NCI-H1694 treated with DMSO at 0.1 percent for 48 hours (cell line): ENCODE data around the gene VASP.

Experiments used
- DNase-seq: peaks from one replicate; lab custom pipeline; 2025; lab: John Stamatoyannopoulos, UW

The VASP gene

DNA sequence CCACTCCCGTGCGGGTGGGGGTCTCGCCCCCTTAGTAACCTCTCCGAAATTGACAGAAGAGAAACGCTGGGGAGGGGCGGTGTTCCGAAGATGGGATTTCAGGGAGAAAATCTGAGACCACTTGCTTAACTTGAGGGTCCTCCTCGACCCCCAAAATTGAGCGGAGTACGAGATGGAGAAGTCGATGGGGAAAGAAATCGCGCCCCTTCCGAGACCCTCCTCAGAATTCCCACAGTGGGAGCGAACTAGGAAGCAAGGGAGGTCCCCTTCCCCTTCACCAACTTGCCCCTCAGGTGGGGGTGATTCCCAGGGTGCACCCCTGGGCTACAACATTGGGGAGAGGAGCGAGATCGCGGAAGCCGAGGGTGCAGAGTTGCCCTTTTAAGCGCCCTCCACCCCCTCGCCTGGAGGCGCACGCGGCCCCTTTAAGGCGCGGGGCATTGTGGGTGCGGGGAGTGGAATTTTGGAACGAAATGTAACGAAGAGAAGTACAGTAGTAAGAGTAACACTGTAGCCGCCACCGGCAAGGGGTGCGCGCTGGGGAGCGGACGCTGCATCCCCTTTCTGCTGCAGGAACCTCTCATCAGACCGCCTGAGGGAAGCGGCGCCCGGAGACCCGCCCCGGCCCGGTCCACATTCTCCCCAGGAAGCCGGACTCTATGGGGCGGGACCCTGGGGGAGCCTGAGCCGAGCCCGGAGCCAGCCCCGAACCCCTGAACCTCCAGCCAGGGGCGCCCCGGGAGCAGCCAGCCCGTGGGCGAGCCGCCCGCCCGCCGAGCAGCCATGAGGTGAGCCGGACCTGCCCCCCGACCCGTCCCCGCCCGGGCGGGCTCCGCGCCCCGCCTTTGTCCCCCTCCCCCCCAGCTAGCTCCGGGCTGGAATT is at the start of gene VASP:
Gene VASP (plus strand): TSS at position 491 of the 883 bp plus-strand sequence. CDS start 293 bp downstream, at position 784.
- DNase-seq: peak; percentile 73

GRCh38 chr19:45457776-45458175 is 49.5 kb upstream of the VASP start:
- no peak for DNase-seq

DNA sequence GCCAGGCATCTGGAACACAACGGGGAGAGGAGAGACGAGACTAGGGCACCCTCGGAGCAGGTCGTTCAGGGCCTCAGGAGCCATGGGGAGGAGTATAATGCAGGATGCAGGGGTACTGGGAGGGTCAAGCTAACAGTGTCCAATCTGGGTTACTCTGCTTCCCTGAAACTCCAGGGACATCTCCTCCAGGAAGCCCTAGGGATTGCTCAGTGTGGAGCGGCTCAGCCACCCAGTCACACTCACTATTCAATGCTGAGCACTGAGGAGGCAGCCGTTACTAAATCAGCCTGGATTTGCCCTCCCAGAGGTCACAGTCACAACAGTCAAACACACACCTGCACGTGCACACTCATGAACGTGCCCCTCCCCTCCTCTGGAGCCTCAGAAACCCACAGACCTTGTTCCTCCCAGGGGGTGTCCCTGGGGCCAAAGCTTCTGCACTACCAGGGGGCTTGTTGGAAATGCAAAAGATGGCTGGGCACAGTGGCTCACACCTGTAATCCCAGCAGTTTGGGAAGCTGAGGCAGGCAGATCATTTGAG is 46.4 kb upstream of the VASP start:
- DNase-seq: no peak

DNA sequence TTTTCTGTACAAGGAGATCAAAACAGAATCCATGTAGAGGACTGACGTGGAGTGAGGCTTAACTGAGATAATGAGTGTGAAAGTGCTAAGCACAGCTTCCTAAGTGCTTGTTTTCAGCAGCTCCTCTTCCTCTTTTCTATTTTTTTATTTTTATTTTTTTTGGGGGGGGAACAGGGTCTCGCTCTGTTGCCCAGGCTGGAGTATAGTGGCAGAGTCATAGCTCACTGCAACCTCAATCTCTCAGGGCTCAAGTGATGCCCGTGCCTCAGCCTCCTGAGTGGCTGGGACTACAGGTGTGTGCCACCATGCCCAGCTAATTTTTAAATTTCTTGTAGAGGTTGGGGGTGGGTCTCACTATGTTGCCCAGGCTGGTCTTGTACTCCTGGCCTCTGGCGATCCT is 45.1 kb upstream of the VASP start:
- DNase-seq: no peak

GRCh38 chr19:45463241-45463640 is 44.0 kb upstream of the VASP start:
- no peak for DNase-seq

GRCh38 chr19:45464274-45464673 is 43.0 kb upstream of the VASP start:
- no peak for DNase-seq

GRCh38 chr19:45464852-45465441 is 42.3 kb upstream of the VASP start:
- DNase-seq: no peak

GRCh38 chr19:45467115-45467455 is 40.2 kb upstream of the VASP start:
- no peak for DNase-seq

- DNase-seq: peak; percentile 91
These were observed 39.7 kb upstream of the VASP start, which contains the start of gene FOSB for GRCh38 chr19:45467456-45468158. Gene FOSB (plus strand): TSS chr19:45467996. CDS start chr19:45468587, 591 bp downstream.

GRCh38 chr19:45468159-45468651 is 39.1 kb upstream of the VASP start:
- no peak for DNase-seq

DNA sequence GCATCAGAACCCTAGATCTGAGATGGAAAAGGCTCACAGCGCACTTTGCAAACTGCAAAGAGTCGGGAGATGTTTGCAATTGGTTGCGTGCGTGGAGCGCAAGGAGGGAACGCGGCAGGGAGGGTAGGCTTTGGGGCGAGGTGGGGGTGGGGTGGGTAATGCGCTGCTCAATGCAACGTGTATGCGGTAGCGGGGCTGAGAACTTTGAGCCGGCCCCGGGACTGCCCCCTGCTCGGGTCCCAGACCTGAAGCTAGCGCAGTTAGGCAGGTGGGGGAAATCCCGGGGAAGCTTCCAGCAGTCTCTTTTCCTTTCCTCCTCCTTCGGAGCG is 38.5 kb upstream of the VASP start:
- DNase-seq: no peak

GRCh38 chr19:45469132-45469944 is 37.9 kb upstream of the VASP start:
- peak; percentile 89 for DNase-seq

DNA sequence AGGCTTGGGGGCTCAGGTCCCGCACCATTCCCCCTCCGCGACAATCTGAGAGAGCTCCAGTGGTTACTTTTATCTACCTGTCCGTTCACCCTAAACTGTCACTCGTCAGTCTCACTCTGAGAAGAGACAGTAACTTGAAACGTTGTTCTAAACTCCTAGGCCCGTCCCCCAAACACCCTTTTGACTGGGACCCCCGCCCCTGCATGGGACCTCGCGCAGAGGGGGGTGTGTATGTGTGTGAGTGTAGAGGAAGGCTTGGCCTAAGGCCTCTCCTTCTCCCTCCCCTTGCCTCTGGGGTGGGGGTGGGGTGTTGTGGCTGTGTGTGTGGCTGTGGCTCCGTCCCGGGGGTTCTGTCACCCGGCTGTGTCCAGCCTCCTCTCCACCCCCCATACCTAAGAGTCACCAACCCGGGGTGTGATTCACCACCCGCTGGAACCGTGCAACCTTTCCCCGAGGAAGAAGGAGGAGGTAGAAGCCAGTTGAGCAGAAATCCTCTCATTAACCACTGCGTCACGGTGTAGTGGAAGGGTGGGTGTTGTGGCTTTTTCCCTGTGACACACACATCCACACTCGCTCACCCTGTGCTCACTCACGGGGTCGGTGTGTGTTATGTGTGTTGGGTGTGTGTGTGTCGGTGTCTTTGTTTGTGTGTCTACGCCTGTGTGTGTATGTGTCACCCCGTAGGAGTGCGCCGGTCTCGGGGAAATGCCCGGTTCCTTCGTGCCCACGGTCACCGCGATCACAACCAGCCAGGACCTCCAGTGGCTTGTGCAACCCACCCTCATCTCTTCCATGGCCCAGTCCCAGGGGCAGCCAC is 37.1 kb upstream of the VASP start:
- DNase-seq: no peak

GRCh38 chr19:45470762-45471081 is 36.6 kb upstream of the VASP start:
- DNase-seq: no peak

- no peak for DNase-seq
These were observed 36.0 kb upstream of the VASP start for GRCh38 chr19:45471111-45471930.

- no peak for DNase-seq
These were observed 35.2 kb upstream of the VASP start for GRCh38 chr19:45471931-45472562.

DNA sequence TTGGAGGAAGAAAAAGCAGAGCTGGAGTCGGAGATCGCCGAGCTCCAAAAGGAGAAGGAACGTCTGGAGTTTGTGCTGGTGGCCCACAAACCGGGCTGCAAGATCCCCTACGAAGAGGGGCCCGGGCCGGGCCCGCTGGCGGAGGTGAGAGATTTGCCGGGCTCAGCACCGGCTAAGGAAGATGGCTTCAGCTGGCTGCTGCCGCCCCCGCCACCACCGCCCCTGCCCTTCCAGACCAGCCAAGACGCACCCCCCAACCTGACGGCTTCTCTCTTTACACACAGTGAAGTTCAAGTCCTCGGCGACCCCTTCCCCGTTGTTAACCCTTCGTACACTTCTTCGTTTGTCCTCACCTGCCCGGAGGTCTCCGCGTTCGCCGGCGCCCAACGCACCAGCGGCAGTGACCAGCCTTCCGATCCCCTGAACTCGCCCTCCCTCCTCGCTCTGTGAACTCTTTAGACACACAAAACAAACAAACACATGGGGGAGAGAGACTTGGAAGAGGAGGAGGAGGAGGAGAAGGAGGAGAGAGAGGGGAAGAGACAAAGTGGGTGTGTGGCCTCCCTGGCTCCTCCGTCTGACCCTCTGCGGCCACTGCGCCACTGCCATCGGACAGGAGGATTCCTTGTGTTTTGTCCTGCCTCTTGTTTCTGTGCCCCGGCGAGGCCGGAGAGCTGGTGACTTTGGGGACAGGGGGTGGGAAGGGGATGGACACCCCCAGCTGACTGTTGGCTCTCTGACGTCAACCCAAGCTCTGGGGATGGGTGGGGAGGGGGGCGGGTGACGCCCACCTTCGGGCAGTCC is 34.5 kb upstream of the VASP start:
- DNase-seq: no peak

- no peak for DNase-seq
These were observed 34.0 kb upstream of the VASP start for GRCh38 chr19:45473367-45473681.
